SU-DHL-6 (cell line): ENCODE measurements around the gene LAMA2.

Experiments
- H2AFZ ChIP-seq: fragments of 200-600 bp; sonication (generic); 2 replicates; pipeline ENCODE4 v1.6.1; 2014; ENCODE audit warnings: low read depth, mild to moderate bottlenecking, moderate library complexity, mixed read lengths, antibody characterized with exemption, low read length; ENCODE audit not compliant: severe bottlenecking
- H3F3A ChIP-seq: fragments of 200-600 bp; shearing (Covaris generic); 2 replicates; pipeline ENCODE4 v1.6.0; 2016; ENCODE audit warnings: antibody characterized with exemption, mild to moderate bottlenecking; ENCODE audit not compliant: insufficient read depth
- H3K27ac ChIP-seq: fragments of 200-600 bp; sonication (generic); 2 replicates; pipeline ENCODE4 v1.5.1; 2016; ENCODE audit warnings: low read depth, mild to moderate bottlenecking, low read length, moderate library complexity, mixed read lengths
- H3K27me3 ChIP-seq: fragments of 200-600 bp; sonication (generic), shearing (Covaris generic); 2 replicates; pipeline ENCODE4 v1.6.0; 2014; ENCODE audit warnings: mild to moderate bottlenecking, low read length
- H3K36me3 ChIP-seq: fragments of 200-600 bp; sonication (generic); 2 replicates; pipeline ENCODE4 v1.6.1; 2014; ENCODE audit warnings: mild to moderate bottlenecking, low read length, mixed read lengths
- H3K4me2 ChIP-seq: fragments of 300-600, 200-600 bp; shearing (Covaris generic), sonication (generic); 2 replicates; pipeline ENCODE4 v1.6.0; 2014; ENCODE audit warnings: low read length, low read depth, mild to moderate bottlenecking; ENCODE audit not compliant: poor library complexity, severe bottlenecking
- H3K4me3 ChIP-seq: fragments of 200-600 bp; sonication (generic); 2 replicates; pipeline ENCODE4 v1.5.1; 2014; ENCODE audit warnings: antibody characterized with exemption, low read length, mild to moderate bottlenecking, mixed read lengths; ENCODE audit not compliant: insufficient read depth, poor library complexity, severe bottlenecking
- H3K79me2 ChIP-seq: fragments of 200-600 bp; sonication (generic); 2 replicates; pipeline ENCODE4 v1.6.1; 2014; ENCODE audit warnings: mild to moderate bottlenecking, low read length, moderate library complexity; ENCODE audit not compliant: insufficient read depth
- H3K9ac ChIP-seq: fragments of 200-600 bp; sonication (generic); 2 replicates; pipeline ENCODE4 v1.7.0; 2014; ENCODE audit warnings: mild to moderate bottlenecking, low read length
- H3K9me2 ChIP-seq: fragments of 200-600 bp; sonication (generic); replicated peaks from 2 replicates; pipeline ENCODE4 v1.6.1; 2014; ENCODE audit warnings: low read length; ENCODE audit not compliant: insufficient read depth
- H3K9me3 ChIP-seq: fragments of 200-600 bp; sonication (generic); 2 replicates; pipeline ENCODE4 v1.6.1; 2014; ENCODE audit warnings: low read length, mixed read lengths; ENCODE audit not compliant: insufficient read depth
- H4K20me1 ChIP-seq: fragments of 200-600 bp; sonication (generic); 2 replicates; pipeline ENCODE4 v1.6.1; 2014; ENCODE audit warnings: low read depth, mild to moderate bottlenecking, antibody characterized with exemption, low read length, moderate library complexity, mixed read lengths
- CTCF ChIP-seq: fragments of 200-600 bp; sonication (generic); IDR thresholded peaks from one replicate; pipeline ENCODE4 v1.5.1; 2017; ENCODE audit warnings: antibody characterized with exemption, mild to moderate bottlenecking, low read length, moderate library complexity; ENCODE audit not compliant: insufficient read depth, poor library complexity, severe bottlenecking
- EZH2phosphoT487 ChIP-seq: fragments of 200-600 bp; sonication (generic), shearing (Covaris generic); conservative IDR thresholded peaks from 2 replicates; pipeline ENCODE4 v1.6.1; 2018; ENCODE audit warnings: mild to moderate bottlenecking, antibody characterized with exemption, low read length, moderate library complexity, mixed read lengths

The LAMA2 gene

GRCh38 chr6:129353067-129353466 is 470.1 kb downstream of the LAMA2 start:
- H3F3A ChIP-seq = no peaks in the 10 kb centered on the region
- no peak overlapping the region for H3K27ac ChIP-seq
- no peaks in the 10 kb centered on the region for H3K9me2 ChIP-seq
- no peaks in the 10 kb centered on the region for H3K36me3 ChIP-seq
- H3K9me3 ChIP-seq = no peaks in the 10 kb centered on the region
- H3K4me2 ChIP-seq = no peak overlapping the region
- no peaks in the 10 kb centered on the region for H3K27me3 ChIP-seq
- no peaks in the 10 kb centered on the region for H3K79me2 ChIP-seq
- no peak overlapping the region for H3K9ac ChIP-seq
- no peaks in the 10 kb centered on the region for H4K20me1 ChIP-seq
- H3K4me3 ChIP-seq = no peak overlapping the region
- TF ChIP-seq CTCF (no peak), EZH2phosphoT487 (no peak)
- H2AFZ ChIP-seq = no peak overlapping the region

- Histone ChIP-seq H3F3A (no peaks in the 10 kb centered on the region), H3K9me2 (no peaks in the 10 kb centered on the region), H3K36me3 (no peaks in the 10 kb centered on the region), H2AFZ (no peak overlapping the region), H4K20me1 (no peaks in the 10 kb centered on the region), H3K79me2 (no peaks in the 10 kb centered on the region), H3K9ac (no peak overlapping the region), H3K27ac (no peak overlapping the region), H3K27me3 (no peaks in the 10 kb centered on the region), H3K9me3 (no peaks in the 10 kb centered on the region), H3K4me2 (no peak overlapping the region), H3K4me3 (no peak overlapping the region)
- TF ChIP-seq EZH2phosphoT487 (no peak), CTCF (no peak)
Observed at GRCh38 chr6:129356129-129356528, 473.2 kb downstream of the LAMA2 start.

- Histone ChIP-seq H3K9me2 (no peaks in the 10 kb centered on the region), H3K36me3 (no peaks in the 10 kb centered on the region), H3F3A (no peaks in the 10 kb centered on the region), H3K27ac (no peak overlapping the region), H2AFZ (no peak overlapping the region), H3K27me3 (no peaks in the 10 kb centered on the region), H4K20me1 (no peaks in the 10 kb centered on the region), H3K9me3 (no peaks in the 10 kb centered on the region), H3K79me2 (no peaks in the 10 kb centered on the region), H3K4me2 (no peak overlapping the region), H3K9ac (no peak overlapping the region), H3K4me3 (no peak overlapping the region)
- TF ChIP-seq CTCF = no peak
- no peak for TF ChIP-seq EZH2phosphoT487
Observed at GRCh38 chr6:129359811-129360681, 477.1 kb downstream of the LAMA2 start.
